Choroid plexus epithelial cell (primary cell): ENCODE results near the gene CRACR2A.

Source experiments
- DNase-seq: peaks from one replicate; pipeline ENCODE4 v3.0.0-alpha.2; 2010; ENCODE audit warnings: low read depth
- H3K4me3 ChIP-seq: 2 replicates; pipeline ENCODE4 v1.5.1; 2011; ENCODE audit warnings: low read depth, mild to moderate bottlenecking, control low read depth, low read length, moderate library complexity
- CTCF ChIP-seq: conservative IDR thresholded peaks from 2 replicates; pipeline ENCODE4 v1.5.1; 2011; ENCODE audit warnings: low read depth, mild to moderate bottlenecking, control low read depth, inconsistent platforms, low read length, moderate library complexity

Gene CRACR2A

GRCh38 chr12:3604748-3605586 lies 147.9 kb downstream of the CRACR2A start:
- no peak for DNase-seq
- no peak overlapping the region for H3K4me3 ChIP-seq
- no peak for TF ChIP-seq CTCF

GRCh38 chr12:3604286-3604685 lies 148.6 kb downstream of the CRACR2A start:
- no peak for DNase-seq
- no peak overlapping the region for H3K4me3 ChIP-seq
- TF ChIP-seq CTCF: no peak

GRCh38 chr12:3603576-3603975 lies 149.3 kb downstream of the CRACR2A start:
- no peak for DNase-seq
- no peak overlapping the region for H3K4me3 ChIP-seq
- no peak for TF ChIP-seq CTCF

DNA sequence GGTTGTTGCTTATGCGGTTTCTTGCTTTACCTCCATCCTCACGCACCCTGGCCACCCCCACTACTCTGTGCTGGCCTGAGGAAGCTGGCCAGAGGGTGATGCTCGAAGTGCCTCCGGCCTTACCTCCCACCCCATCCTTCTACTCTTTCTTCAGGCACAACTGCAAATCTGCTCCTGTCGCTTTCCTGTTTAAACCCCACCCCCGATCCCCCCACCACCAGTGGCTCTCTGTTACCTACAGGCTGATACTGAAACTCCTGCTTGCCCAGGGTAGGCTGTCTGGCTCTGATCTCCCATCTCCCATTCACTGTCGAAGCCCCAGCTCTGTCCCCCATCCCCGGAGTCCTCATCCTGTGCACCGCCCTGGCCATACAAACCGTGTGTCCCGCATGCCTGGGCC lies 150.4 kb downstream of the CRACR2A start:
- TF ChIP-seq CTCF: no peak
- no peak for DNase-seq
- no peak overlapping the region for H3K4me3 ChIP-seq

DNA sequence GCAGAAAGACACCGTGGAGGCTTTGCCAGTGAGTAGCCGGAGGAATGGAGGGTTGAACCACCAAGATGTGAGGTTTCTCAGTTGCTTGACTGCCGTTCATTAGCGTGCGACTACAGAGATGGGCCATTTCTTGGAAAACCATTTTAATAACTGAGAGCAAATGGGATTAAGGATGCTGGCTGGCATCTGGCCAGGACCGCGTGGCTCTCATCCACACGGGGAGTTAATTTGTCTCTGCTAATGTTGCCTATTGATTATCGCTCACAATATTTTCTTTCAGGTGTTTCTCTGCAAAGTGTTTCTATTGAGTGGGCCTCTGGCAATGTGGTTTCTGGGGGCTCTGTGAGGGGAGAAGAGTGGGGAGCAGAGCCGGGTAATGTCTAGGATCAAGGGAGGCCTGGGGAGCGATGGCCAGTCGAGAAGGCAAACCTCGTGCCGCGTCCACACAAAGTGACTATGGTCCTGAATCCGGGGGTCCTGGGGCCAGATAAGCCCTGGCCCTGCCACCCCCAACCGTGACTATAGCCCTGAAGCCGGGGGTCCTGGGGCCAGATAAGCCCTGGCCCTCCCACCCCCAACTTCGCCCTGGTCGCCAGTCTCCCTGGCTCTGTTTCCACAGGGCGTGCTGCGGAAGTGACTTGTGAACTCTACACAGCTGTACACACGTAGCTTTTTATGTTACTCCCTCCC lies 151.3 kb downstream of the CRACR2A start:
- no peak for TF ChIP-seq CTCF
- no peak overlapping the region for H3K4me3 ChIP-seq
- no peak for DNase-seq

DNA sequence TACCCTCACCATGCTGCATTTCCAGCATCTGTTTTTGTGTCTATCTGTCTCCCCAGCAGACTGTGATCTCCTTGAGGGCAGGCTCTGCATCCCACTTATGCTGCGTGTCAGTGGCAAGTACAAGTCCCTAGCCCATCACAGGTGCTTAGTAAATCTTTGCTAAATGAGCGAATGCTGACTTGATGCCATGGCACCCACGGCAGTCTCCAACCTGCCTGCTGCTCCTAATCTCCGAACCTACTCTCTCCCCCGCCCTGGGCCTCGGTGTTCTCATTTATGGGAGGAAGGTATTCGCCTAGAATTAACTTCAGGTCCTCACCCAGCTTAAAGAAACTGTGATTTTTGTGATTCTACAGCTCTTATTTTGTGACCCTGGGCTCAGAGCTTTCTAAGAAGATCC lies 152.0 kb downstream of the CRACR2A start:
- no peak overlapping the region for H3K4me3 ChIP-seq
- no peak for DNase-seq
- TF ChIP-seq CTCF: no peak
